Nephron (organoid): ENCODE measurements around the gene LPP.

Experiments used
- H3K27ac Mint-ChIP-seq, 3 experiments: 2 replicates each; pipeline ENCODE4 v1.8.0; 2020; ENCODE audit warnings: mixed read lengths in 3 of 3, mild to moderate bottlenecking in 2 of 3, moderate library complexity in 1 of 3
- H3K27me3 Mint-ChIP-seq: 2 replicates; pipeline ENCODE4 v1.8.0; 2021; ENCODE audit warnings: low read depth, mild to moderate bottlenecking, moderate library complexity, mixed read lengths
- H3K36me3 Mint-ChIP-seq: 2 replicates; pipeline ENCODE4 v1.8.0; 2020; ENCODE audit warnings: low read depth, mixed read lengths
- H3K4me1 Mint-ChIP-seq: 2 replicates; pipeline ENCODE4 v1.8.0; 2020; ENCODE audit warnings: mixed read lengths
- H3K4me3 Mint-ChIP-seq, 3 experiments: 2 replicates each; pipeline ENCODE4 v1.8.0; 2020; ENCODE audit warnings: mild to moderate bottlenecking in 3 of 3, mixed read lengths in 3 of 3, moderate library complexity in 2 of 3
- H3K9me3 Mint-ChIP-seq: 2 replicates; pipeline ENCODE4 v1.8.0; 2020; ENCODE audit warnings: mixed read lengths
- CTCF ChIP-seq, 3 experiments: fragments of 200-600 bp; sonication (generic); IDR thresholded peaks; one replicate each; pipeline ENCODE4 v1.5.0; 2021; ENCODE audit warnings: antibody characterized with exemption in 3 of 3; ENCODE audit not compliant: unreplicated experiment in 3 of 3

LPP gene

GRCh38 chr3:188319569-188319968 lies 165.6 kb downstream of the LPP start:
- no peak overlapping the region for H3K4me3 Mint-ChIP-seq
- no peak for TF ChIP-seq CTCF (IDR thresholded peaks at IDR 0.05; ENCODE audit: unreplicated experiment in 3 of 3)

GRCh38 chr3:188320757-188321156 lies 166.8 kb downstream of the LPP start:
- Mint-ChIP-seq H3K4me3 (no peak overlapping the region), H3K27ac (no peak overlapping the region), H3K27me3 (no peaks in the 10 kb centered on the region), H3K36me3 (peaks cover 1% of the 10 kb centered on the region), H3K4me1 (no peaks in the 10 kb centered on the region), H3K9me3 (no peaks in the 10 kb centered on the region)
- no peak for TF ChIP-seq CTCF (IDR thresholded peaks at IDR 0.05; ENCODE audit: unreplicated experiment in 3 of 3)

More at GRCh38 chr3:188319569-188319968, 165.6 kb downstream of the LPP start:
- Mint-ChIP-seq H3K36me3 (no peaks in the 10 kb centered on the region), H3K27me3 (no peaks in the 10 kb centered on the region), H3K9me3 (no peaks in the 10 kb centered on the region), H3K27ac (no peak overlapping the region), H3K4me1 (no peaks in the 10 kb centered on the region)

- no peak overlapping the region for H3K4me3 Mint-ChIP-seq
- no peaks in the 10 kb centered on the region for H3K27me3 Mint-ChIP-seq
- H3K4me1 Mint-ChIP-seq, result no peaks in the 10 kb centered on the region
- TF ChIP-seq CTCF (IDR thresholded peaks at IDR 0.05; ENCODE audit: unreplicated experiment in 3 of 3), result no peak
- H3K36me3 Mint-ChIP-seq, result peaks cover 6% of the 10 kb centered on the region
- H3K9me3 Mint-ChIP-seq, result peaks cover 2% of the 10 kb centered on the region
- H3K27ac Mint-ChIP-seq, result no peak overlapping the region
Observed at GRCh38 chr3:188321258-188321657, 167.3 kb downstream of the LPP start.

- no peak overlapping the region for H3K4me3 Mint-ChIP-seq
- TF ChIP-seq CTCF (IDR thresholded peaks at IDR 0.05; ENCODE audit: unreplicated experiment in 3 of 3), result no peak
- H3K4me1 Mint-ChIP-seq, result no peaks in the 10 kb centered on the region
- H3K36me3 Mint-ChIP-seq, result peaks cover 11% of the 10 kb centered on the region
- H3K27me3 Mint-ChIP-seq, result no peaks in the 10 kb centered on the region
- no peak overlapping the region for H3K27ac Mint-ChIP-seq
- H3K9me3 Mint-ChIP-seq, result peaks cover 3% of the 10 kb centered on the region
Observed at GRCh38 chr3:188322135-188322887, 168.4 kb downstream of the LPP start.

GRCh38 chr3:188323067-188323842 lies 169.3 kb downstream of the LPP start:
- H3K36me3 Mint-ChIP-seq, result peaks cover 13% of the 10 kb centered on the region
- H3K4me3 Mint-ChIP-seq, result no peak overlapping the region
- H3K27me3 Mint-ChIP-seq, result no peaks in the 10 kb centered on the region
- no peaks in the 10 kb centered on the region for H3K4me1 Mint-ChIP-seq
- TF ChIP-seq CTCF (IDR thresholded peaks at IDR 0.05; ENCODE audit: unreplicated experiment in 3 of 3), result no peak
- H3K27ac Mint-ChIP-seq, result no peak overlapping the region
- H3K9me3 Mint-ChIP-seq, result peaks cover 3% of the 10 kb centered on the region
